Sigmoid colon (tissue), 7 donors: ENCODE results near the gene NAA40. TPM values are rescaled to one million over a fixed set of nuclear protein-coding genes. Genes with fewer than 3 reads are reported as not detected.

Experiments used
- DNase-seq: peaks from one replicate; pipeline ENCODE4 v3.0.0-alpha.2; 2019
- H3K27ac ChIP-seq, 4 donors: fragments of 200-600 bp; sonication (generic); one replicate each; pipeline ENCODE4 v1.5.1; 2016 to 2019; ENCODE audit warnings: mild to moderate bottlenecking in 1 of 4
- H3K27me3 ChIP-seq, 3 donors: fragments of 200-600 bp; sonication (generic); one replicate each; pipeline ENCODE4 v1.5.1; 2019; ENCODE audit warnings: mild to moderate bottlenecking in 1 of 3
- H3K36me3 ChIP-seq, 4 donors: fragments of 200-600 bp; sonication (generic); one replicate each; pipeline ENCODE4 v1.5.1; 2016 to 2019
- H3K4me1 ChIP-seq, 4 donors: fragments of 200-600 bp; sonication (generic); one replicate each; pipeline ENCODE4 v1.5.1; 2017 to 2019
- H3K4me3 ChIP-seq, 4 donors: fragments of 200-600 bp; sonication (generic); one replicate each; pipeline ENCODE4 v1.5.1; 2017 to 2019; ENCODE audit warnings: mild to moderate bottlenecking in 2 of 4, moderate library complexity in 1 of 4
- H3K9me3 ChIP-seq, 4 donors: fragments of 200-600 bp in 3 of 4; sonication (generic) in 3 of 4; one replicate each; pipeline versions ENCODE4 v1.5.1 to v1.6.1; 2013 to 2019
- CTCF ChIP-seq, 4 experiments: fragments of 450-650 bp in 3 of 4; fragments of 200-600 bp in 1 of 4; IDR thresholded peaks; one replicate each; pipeline ENCODE4 v1.5.1; 2016 to 2019; ENCODE audit warnings: antibody characterized with exemption in 4 of 4, mild to moderate bottlenecking in 3 of 4, moderate library complexity in 2 of 4
- EP300 ChIP-seq, 4 donors: sonication (generic); formaldehyde crosslinking; IDR thresholded peaks; one replicate each; pipeline ENCODE4 v1.6.1; 2017; ENCODE audit warnings: antibody characterized with exemption in 4 of 4
- POLR2A ChIP-seq, 2 donors: fragments of 450-650 bp; IDR thresholded peaks; one replicate each; pipeline ENCODE4 v1.6.1; 2016; ENCODE audit warnings: antibody characterized with exemption in 2 of 2, mild to moderate bottlenecking in 2 of 2, moderate library complexity in 2 of 2
- POLR2AphosphoS5 ChIP-seq, 4 donors: sonication (generic); formaldehyde crosslinking; IDR thresholded peaks; one replicate each; pipeline ENCODE4 v1.6.1; 2017; ENCODE audit warnings: antibody characterized with exemption in 4 of 4
- WGBS, 2 donors: extraction: QIAGEN DNeasy Blood & Tissue Kit; methylation state at CpG; one replicate each; pipeline ENCODE4 v1.1.7; 2013; 5-methylcytosine and 5-hydroxymethylcytosine counted together
- intact Hi-C: fragments of 100-400 bp; cut with DNase I; formaldehyde crosslinking; loops from one replicate; pipeline ENCODE4 v1.15.1; 2023
- polyA plus RNA-seq, 3 donors: library from polyadenylated mRNA; stranded (reverse); fragments of 200-250 nt; gene quantifications; one replicate each; pipeline ENCODE4 v1.2.3, GENCODE V29; 2013
- total RNA-seq, 4 donors: library from RNA; depleted of rRNA; stranded (reverse); fragments of >200 nt; gene quantifications; one replicate each; pipeline ENCODE4 v1.1.0, GENCODE V29; 2016
- donor health status: healthy with polysubstance abuse.
- donor health status: Bipolar disorder and iron deficiency.
- donor health status: healthy.

The NAA40 gene
- total RNA-seq (10 to 100 TPM in 1 of 4 donors, 1 to 10 TPM in 3; 5.4 to 18.0 (median 6.8) TPM), polyA plus RNA-seq (10 to 100 TPM in 2 of 3 donors, 1 to 10 TPM in 1; 7.2 to 22.9 (median 11.1) TPM)

- H3K27me3 ChIP-seq = no peaks in the 10 kb centered on the region
- no peaks in the 10 kb centered on the region for H3K9me3 ChIP-seq
- no peaks in the 10 kb centered on the region for H3K36me3 ChIP-seq
- H3K4me3 ChIP-seq = peak within 1 kb of the TSS; percentile 51 to 83 (median 68)
- 0% methylated on average over 91 to 92 of the region's 92 CpGs for WGBS, 2 donors
- TF ChIP-seq POLR2AphosphoS5 (IDR thresholded peaks at IDR 0.05) (peak in 3 of 4 donors; percentile 30 to 41 (median 30)), CTCF (IDR thresholded peaks at IDR 0.05) (no peak)
- peak; percentile 92 for DNase-seq
- intact Hi-C loops = loop anchor here (1.0 to 2.0 kb wide), 2 partner anchors 20 to 170 kb away; partner anchors contain the start of gene ZFTA
- H3K27ac ChIP-seq = peak within 1 kb of the TSS; percentile 67 to 76 (median 74)
- peaks cover 0 to 24% (median 14%) of the 10 kb centered on the region in 4 donors for H3K4me1 ChIP-seq
These were observed at the start of gene NAA40 for GRCh38 chr11:63938479-63939396. Gene NAA40, plus strand, starts transcription at chr11:63939002. Its CDS starts 95 bp downstream, at chr11:63939097.

GRCh38 chr11:63889344-63889743, 49.5 kb upstream of the NAA40 start:
- no peak overlapping the region for H3K4me3 ChIP-seq
- DNase-seq = no peak

GRCh38 chr11:63890368-63890767, 48.4 kb upstream of the NAA40 start:
- Histone ChIP-seq H3K36me3 (peaks cover 0 to 7% (median 2%) of the 10 kb centered on the region in 4 donors), H3K27ac (no peak overlapping the region), H3K9me3 (no peaks in the 10 kb centered on the region), H3K27me3 (no peaks in the 10 kb centered on the region), H3K4me1 (peaks cover 0 to 40% (median 30%) of the 10 kb centered on the region in 4 donors), H3K4me3 (no peak overlapping the region)
- intact Hi-C loops = no loop called here
- 58 to 83% methylated on average over 7 of the region's 7 CpGs for WGBS, 2 donors
- DNase-seq = no peak
- TF ChIP-seq CTCF (IDR thresholded peaks at IDR 0.05) (no peak), POLR2A (IDR thresholded peaks at IDR 0.05) (no peak), EP300 (IDR thresholded peaks at IDR 0.05) (no peak), POLR2AphosphoS5 (IDR thresholded peaks at IDR 0.05) (no peak)

More at GRCh38 chr11:63889344-63889743, 49.5 kb upstream of the NAA40 start:
- H3K36me3 ChIP-seq = no peaks in the 10 kb centered on the region
- WGBS, 2 donors = 16 to 69% methylated on average over 6 of the region's 6 CpGs
- peaks cover 0 to 40% (median 31%) of the 10 kb centered on the region in 4 donors for H3K4me1 ChIP-seq
- TF ChIP-seq POLR2AphosphoS5 (IDR thresholded peaks at IDR 0.05) (no peak), CTCF (IDR thresholded peaks at IDR 0.05) (no peak), EP300 (IDR thresholded peaks at IDR 0.05) (no peak), POLR2A (IDR thresholded peaks at IDR 0.05) (no peak)
- peak overlapping the region in 3 of 4 donors; percentile 21 to 53 (median 41) for H3K27ac ChIP-seq
- H3K9me3 ChIP-seq = no peaks in the 10 kb centered on the region
- intact Hi-C loops = no loop called here
- no peaks in the 10 kb centered on the region for H3K27me3 ChIP-seq

GRCh38 chr11:63892228-63892627, 46.6 kb upstream of the NAA40 start:
- Histone ChIP-seq H3K36me3 (peaks cover 0 to 26% (median 20%) of the 10 kb centered on the region in 4 donors), H3K4me1 (peaks cover 0 to 30% (median 22%) of the 10 kb centered on the region in 4 donors), H3K9me3 (no peaks in the 10 kb centered on the region), H3K4me3 (no peak overlapping the region), H3K27ac (no peak overlapping the region), H3K27me3 (no peaks in the 10 kb centered on the region)
- intact Hi-C loops = no loop called here
- WGBS, 2 donors = 35 to 52% methylated on average over 3 of the region's 3 CpGs
- DNase-seq = no peak
- no peak for TF ChIP-seq EP300 (IDR thresholded peaks at IDR 0.05)
- TF ChIP-seq POLR2AphosphoS5 (IDR thresholded peaks at IDR 0.05) = no peak
- no peak for TF ChIP-seq POLR2A (IDR thresholded peaks at IDR 0.05)
- TF ChIP-seq CTCF (IDR thresholded peaks at IDR 0.05) = no peak
